Activated CD8-positive, alpha-beta memory T cell treated with anti-CD3 and anti-CD28 coated beads, Interleukin-2, amount 50 U/mL, for 1 hour (primary cell): Measurements from ENCODE around the gene SLC35B1.

Source experiments
- DNase-seq: peaks from one replicate; pipeline ENCODE4 v3.0.0-alpha.2; 2020; ENCODE audit errors: extremely low read depth

Gene SLC35B1, protein sequence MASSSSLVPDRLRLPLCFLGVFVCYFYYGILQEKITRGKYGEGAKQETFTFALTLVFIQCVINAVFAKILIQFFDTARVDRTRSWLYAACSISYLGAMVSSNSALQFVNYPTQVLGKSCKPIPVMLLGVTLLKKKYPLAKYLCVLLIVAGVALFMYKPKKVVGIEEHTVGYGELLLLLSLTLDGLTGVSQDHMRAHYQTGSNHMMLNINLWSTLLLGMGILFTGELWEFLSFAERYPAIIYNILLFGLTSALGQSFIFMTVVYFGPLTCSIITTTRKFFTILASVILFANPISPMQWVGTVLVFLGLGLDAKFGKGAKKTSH

DNA sequence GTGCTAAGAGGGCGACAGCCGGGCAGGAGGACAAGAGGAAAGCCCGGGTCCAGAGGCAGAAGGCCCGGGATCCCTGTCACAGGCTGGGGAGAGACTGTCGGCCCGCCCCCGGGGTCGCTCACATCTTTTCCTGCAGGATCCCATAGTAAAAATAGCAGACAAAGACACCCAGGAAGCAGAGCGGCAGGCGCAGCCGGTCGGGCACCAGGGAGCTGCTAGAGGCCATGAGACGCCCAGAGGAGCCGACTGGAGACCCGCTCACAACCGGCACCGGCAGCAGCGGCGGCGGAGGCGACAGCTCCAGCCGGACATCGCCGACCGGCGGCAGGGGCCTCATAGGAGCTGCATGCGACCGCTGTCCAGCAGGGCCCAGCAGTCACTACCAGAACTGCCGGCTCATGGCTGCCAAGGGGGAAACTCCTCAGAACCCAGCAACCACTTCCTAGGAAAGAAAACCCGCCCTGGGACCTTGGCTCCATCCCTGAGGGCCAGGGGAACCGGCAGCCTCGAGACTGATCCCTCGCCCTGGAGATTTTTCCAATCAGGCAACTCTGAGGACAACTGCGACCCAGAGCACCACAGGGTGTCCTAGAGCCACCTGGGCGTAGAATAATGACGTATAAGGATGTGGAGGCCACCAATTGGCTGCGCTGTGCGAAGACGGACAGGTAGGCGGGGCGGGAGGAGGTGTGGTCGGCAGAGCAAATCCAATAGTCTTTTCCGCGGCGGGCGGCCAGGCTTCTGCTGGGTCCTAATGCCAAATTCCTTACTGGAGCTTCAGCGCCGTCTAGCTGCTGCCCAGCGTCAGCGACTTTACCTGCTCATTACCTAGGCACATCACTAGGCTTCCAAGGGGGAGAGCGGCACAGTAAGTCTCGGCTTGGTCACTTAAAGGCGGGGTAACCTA, at the start of gene SLC35B1:
Gene SLC35B1, minus strand, starts transcription at position 357 of the 907 bp plus-strand sequence. Its CDS starts 131 bp downstream, at position 226.
- peak; percentile 98 for DNase-seq

DNA sequence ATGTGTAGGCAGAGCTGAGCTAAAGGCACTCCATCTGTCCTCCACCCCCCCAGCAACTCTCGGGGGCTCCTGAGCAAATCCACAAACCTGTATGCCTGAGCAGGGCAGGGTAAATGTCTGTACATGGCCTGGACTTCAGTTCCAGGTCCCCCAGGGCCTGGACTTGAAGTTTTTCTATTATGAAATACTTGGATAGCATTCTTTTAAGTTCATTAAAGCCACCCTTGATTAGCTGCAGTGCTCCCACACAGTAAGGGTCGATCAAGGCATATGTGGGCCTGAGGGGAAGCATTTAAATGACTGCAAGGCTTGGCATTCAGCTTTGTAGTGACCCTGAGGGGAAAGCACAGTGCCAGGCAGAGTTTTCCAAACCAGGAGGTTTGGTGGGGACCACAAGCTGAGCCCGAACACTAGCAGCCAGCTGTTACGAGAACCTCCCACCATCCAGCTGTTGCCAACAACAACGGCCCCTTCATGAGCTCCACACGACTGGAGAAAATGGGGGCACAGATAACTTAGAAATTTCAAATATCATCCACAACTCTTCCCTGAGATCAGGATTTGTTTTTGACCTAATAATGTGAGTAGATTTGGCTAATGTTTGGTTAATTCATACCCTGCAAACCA, 49.5 kb upstream of the SLC35B1 start:
- DNase-seq = no peak

DNA sequence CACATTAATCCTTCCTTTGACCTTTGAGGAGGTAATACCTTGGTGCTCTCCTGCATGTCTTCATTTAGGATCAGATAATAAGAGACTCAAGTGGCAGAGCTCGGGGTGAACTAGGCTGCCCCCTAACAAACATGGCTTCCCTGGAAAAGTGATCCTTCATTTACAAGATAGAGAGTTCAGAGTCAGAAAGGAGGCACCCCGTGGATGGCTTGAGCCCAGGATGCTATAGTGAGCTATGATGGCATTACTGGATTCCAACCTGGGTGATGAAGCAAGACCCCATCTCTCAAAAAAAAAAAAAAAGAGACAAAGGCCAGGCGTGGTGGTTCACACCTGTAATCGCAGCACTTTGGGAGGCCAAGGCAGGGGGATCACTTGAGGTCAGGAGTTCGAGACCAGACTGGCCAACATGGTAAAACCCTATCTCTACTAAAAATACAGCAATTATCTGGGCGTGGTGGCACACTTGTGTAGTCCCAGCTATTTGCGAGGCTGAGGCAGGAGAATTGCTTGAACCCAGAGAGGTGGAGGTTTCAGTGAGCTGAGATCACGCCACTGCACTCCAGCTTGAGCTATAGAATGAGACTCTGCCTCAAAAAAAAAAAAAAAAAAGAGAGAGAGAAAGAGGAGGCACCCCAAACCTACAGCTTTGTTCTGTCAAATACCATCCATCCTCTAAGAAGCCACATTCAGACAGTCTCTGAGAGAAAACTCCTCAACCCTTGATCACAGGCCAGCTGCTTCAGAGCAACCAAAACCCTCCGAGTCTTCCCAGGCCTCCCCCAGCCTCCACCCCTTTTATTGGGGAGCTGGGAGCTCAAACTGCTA, 48.8 kb upstream of the SLC35B1 start:
- no peak for DNase-seq

DNA sequence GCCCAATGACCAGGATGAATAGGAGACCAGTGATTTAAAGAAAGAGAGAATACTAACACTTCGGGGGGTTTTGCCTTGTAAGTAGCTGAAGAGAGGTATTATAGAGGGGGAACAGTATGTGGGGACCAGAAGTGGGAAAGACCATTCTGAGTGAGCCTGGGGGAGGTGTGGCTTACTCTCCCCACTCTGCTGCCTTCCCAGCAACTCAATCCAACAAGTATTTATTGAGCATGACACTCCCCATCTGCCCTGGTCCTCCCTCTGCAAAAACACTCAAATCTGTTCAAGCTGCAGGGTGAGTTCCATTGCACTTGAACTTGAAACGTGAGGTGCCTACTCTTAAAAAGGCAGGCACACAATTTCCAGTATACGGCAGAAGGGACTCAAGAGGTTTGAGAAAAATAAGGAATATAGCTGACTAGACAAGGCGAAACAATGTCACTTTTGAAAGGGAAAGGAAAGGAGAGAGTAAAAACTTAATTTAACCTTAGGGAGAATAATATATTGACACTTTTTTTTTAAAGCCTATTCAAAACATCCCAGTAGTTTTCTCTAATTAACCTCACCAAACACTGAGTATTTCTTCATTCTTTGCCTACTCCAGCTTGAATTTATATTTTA, 48.0 kb upstream of the SLC35B1 start:
- DNase-seq = no peak

DNA sequence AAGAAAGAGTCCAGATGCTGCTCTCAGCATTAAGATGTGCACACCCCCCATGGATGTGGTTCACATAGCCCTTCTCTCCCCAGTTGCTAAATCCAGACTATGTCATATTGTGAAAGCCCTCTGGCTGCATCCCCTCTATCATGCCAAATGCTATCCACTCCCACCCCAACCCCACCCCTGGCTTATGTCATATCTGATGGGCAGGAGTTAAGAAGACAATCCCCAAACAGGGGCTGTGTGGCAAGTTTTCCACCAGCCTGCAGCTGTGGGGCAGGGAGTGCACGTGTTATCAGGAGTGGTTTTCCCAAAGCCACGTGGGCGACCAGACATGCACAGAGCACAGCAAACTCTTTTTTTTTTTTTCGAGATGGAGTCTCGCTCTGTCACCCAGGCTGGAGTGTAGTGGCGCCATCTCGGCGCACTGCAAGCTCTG, 46.2 kb upstream of the SLC35B1 start:
- no peak for DNase-seq

DNA sequence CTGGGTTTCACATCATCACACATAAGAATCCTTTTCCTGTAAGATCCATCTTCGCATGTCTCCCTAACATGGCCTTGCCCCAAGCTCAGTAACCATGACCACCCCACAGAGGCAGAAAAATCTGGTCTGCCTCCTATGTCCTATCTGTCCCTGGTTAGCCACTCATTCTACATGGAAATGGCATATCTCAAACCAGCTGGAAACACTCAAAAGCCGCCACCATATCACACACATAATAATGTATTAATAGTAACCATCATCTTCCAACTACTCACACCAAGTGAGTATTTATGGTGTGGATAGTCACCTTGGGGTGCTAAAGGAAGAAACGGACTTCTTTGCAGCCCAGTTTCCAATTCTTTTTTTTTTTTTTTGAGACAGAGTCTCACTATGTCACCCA, 44.7 kb upstream of the SLC35B1 start:
- DNase-seq = no peak

DNA sequence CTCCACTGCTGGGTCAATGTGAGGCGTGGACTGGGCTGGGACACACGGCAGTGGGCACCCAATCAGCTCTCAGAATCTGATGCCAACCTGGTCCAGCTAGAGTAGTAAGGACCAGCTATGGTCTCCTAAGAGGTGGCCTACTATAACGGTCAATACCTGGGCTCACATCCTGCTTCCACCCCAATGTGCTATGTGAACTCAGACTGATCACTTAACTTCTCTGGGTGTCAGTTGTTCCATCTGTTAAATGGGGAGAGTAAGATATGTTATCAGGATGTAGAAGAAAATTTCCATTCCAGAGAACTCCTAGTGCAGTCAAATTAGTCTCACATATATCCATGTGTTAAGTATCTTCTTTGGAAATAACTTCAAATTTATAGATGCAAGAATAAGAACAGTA, 42.0 kb upstream of the SLC35B1 start:
- no peak for DNase-seq

DNA sequence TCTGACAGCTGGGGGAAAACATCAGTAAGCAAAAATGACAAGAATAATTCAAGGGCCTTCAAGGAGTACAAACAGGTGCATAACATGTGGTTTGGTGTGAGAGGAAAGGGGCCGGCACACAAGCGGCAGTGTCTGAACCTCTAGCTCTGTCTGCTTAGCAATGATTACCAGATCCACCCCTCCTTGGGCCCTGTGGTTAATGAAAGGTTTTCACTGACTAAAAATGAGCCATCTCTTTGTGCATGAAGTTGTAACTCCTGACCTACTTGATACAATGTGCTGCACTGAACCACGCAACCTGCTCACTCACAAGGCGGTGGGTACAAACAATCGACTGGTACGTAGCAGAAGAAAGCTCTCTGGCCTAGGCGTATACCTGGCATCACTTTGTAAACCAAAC, 41.0 kb upstream of the SLC35B1 start:
- no peak for DNase-seq

DNA sequence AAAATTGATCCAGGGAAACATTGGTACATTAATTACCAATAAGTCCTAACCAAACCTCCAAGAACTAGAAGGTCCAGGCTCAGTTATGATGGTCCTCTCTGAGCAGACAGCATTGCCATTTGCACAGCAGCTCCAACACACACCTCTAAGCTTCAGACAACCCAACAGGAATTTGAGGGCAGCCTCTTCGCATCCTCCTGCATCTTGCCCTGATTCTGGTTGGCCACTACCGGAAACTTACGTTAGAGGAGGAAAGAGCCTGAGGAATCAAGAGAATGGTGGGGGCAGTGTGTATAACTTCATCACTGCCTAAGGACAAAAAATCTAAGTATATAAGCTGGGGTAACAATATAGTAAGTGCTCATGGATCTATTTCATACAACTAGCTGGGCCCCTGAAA, 40.5 kb upstream of the SLC35B1 start:
- no peak for DNase-seq

DNA sequence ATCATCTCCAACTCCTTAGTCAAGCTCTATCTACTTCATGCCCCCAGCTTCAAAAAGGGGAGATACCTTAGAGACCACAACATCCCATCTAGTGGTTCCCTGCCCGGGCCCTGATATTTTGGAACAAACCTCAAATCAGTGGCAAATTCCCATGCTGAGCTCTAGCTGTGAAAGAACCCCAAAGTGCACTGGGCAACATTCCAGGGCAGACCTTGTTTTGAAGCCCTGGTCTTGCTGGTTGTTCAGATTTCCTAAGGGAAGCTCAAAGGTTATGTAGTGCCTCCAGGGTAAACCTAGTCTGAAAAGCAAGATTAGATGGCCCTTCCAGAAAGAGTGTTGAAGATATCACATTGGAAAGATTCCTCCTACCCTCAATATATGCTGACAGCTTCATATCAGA, 39.9 kb upstream of the SLC35B1 start:
- DNase-seq = no peak

DNA sequence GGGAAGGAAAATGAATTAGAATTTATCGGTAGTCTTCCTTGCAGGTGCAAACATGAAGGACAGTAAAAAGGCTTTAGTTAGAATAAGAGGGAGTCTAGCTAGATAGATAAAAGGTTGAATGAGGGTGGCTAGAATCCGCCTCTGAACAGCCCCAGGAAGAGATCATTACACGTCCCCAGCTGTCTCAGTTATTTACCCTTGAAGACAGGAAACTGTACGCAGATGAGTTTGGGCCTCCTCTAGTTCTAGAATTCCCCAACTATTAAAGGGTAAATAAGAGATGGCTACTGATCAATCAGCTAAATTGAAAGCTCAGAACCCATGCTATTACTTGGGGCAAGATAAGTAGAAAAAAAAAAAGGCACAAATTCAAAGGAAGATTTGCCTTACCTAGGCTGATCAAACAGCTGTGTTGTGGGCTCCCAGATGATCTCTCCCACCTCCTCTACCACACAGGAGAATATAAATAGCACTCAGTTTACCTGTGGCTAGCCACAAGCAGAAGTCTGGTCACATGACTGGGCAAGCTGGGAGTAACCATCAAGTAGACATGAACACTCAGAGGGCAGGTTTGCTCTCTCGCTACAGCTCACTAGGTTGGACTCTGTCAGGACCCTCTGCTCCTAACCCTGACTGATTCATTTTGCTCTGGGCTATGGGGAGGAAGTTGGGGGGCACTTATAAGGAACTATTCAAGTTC, 39.2 kb upstream of the SLC35B1 start:
- no peak for DNase-seq

DNA sequence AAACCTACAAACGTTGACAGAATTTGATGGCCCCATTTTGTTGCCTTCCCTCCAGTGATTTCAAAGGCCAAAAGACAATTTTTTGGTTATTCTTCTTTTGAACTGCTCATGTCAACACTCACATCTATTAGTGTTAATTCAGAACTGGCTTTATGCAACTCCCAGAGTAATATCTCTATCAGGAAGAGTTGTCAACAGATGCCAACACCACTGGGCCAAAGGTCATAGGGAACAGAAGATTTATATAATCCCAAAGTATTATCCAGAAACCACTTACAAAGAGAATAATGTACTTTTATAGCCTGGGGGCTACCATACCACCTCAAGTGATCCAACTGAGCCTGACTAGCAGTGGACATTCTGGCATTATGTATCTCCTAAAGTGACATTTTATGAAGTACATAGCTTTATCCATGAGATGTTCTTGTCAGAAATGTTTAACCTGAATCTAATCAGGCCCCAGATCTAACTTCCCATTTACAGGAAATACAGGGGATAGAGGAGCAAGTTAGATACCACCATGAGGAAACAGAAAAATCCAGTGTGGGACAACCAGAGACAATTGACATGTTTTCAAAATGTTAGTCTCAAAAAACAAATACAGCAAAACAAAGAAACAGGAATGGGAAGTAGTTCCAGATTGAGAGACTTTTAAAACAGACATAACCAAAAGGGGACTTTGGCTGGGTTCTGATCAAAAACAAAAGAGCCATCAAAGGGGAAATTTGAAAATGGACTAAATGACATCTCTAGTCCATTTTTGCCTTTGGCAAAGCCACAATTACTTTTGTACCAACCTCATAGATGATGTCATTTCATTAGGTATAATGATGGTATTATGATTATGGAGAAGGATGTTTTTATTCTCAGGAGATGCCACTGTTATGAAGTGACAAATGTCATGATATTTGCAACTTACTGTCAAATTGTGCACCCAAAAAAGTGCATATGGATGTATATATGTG, 37.7 kb upstream of the SLC35B1 start:
- no peak for DNase-seq

DNA sequence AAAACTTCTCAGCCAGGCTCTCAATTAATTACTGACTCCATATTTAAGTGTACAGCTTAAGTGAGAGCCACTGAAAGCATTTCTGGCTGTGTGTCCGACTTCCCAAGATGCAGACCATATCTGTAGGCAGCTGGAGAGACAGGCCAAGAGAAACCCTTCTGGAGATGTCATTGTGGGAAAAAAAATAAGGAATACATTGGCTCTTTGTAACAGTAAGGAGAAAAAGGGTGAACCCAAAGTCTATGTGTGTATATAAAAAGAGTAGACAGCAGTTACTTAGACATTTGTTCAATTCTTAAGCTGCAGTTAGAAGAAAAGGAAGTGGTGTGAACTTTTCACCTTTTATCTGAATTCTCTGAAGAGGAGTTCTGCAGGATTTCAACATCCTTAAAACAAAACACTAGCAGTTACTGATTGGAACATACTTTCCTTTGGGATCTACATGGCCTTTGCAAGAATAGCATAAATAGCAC, 34.4 kb upstream of the SLC35B1 start:
- no peak for DNase-seq

DNA sequence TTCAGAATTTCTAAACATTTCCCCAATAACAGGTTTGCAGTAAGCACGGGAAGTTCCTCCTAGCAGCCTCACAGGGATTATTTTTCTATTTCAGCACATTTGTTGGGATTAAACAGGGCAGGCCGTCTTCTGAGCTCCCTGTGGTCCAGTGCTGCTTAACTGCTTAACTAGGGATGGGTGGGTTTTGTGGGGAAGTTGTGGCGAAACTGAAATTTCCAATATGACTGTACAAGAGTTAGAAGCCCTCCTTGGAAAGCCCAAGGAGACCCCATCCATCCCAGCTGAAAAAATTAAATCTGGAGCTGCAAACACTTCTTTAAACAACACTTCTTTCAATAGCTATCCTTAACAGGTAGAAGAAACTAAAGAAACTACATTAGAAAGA, 33.9 kb upstream of the SLC35B1 start:
- no peak for DNase-seq

DNA sequence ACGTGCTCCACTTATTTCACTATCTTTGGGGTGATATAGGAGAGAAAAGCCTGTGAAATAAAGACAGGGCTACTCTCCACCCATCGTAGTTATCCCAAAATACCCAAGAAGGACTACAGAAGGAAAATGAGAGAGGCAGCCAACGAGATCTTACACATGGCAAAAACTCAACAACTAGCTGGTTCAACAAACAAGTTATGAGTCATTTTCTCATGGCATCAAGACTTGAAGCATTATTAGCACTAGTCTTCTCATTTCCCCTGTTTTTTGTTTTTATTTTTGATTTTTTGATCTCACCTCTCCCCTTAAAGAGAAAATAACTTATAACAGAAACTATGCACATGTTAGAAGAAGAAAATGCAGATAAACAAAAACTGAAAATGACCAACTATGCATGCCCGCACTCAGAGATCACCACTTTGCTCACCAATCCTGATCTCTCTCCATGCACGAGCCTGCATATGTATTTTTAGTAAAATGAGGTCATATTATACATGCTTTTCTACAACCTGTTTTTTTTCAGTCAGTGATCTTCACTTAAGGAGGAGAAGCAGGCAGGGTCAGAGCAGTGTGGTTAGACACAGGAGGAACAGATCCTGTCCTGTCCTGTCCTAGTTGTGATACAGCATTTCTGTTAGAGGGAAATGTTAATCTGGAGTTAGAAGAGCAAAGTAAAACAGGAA, 33.4 kb upstream of the SLC35B1 start:
- DNase-seq = no peak

DNA sequence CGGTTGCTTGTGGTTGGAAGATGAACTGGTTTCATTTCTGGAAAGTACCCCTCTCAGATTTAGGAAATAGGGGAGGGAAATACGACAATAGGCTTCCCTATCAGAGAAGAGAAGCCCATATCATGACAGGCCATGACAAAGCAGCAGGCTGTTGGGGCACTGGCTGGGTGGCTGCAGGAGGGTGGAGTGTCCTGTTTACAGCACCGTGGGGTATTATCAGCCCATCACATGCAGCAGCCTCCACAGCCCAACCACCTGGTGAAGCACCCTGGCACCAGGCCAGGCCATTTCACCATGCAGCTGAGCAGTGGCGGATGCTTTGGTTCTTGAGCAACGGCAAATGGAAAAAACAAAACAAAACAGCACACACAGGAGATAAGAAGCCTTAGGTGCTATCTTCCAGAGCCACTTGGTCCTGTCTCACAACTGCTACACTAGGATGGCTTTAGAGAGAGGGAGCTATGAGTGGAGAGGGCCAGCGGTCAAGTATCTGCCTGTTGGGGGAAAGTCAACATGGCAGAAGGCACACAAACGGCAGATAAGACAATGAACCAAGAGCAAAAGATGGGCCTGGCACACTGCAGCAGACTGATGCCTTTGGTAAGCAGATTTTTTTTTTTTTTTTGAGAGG, 32.0 kb upstream of the SLC35B1 start:
- peak; percentile 94 for DNase-seq

DNA sequence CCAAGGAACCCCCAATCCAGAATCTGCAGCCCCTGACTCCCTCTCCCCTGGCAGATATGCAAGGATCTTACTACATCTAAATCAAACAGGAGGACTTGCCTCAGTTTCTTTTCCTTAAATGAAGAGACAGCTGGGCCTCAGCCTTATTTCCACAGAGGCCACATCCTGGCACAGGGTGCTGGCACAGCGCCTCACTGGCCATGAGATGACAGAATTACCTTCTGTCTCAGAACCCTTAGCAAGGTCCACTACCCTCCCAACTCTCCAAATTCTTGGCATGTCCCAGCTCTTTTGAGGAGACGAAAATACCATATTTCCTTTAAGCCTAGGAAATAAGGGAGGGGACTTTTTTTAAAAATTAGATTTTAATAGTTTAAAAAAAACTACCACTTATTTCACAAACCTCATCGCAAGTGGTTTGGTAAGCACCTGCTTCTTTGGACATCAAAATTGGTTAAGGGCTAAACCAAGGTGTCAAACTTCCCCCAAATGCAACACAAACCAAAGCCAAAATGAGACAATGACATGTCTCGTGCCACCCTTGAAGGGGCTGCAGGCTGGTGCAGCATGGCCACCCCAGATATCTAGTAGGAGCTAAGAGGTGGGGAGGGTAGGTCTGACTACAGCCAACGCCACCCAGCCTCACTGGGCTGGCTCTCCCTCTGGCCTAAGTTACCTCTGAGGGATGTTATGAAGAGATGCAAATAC, 30.8 kb upstream of the SLC35B1 start:
- DNase-seq = no peak
